CD4-positive, CD25-positive, alpha-beta regulatory T cell (primary cell): ENCODE results near the gene HMCN1. TPM values are rescaled to one million over a fixed set of nuclear protein-coding genes. Genes with fewer than 3 reads are reported as not detected.

ENCODE experiments used
- ATAC-seq, 2 donors: fragments of 150-1000 bp; cut with Tn5 transposase; one replicate each; pipeline ENCODE4 v1.10.0; 2021; ENCODE audit warnings: low read depth in 2 of 2, moderate number of reproducible peaks in 2 of 2, moderate library complexity in 1 of 2
- DNase-seq, 3 donors: peaks; one replicate each; pipeline versions ENCODE4 v3.0.0 to v3.0.0-alpha.2; 2012 to 2022; ENCODE audit warnings: mixed read lengths in 1 of 3
- H3K27ac ChIP-seq: one replicate; pipeline ENCODE4 v1.7.0; 2013; ENCODE audit warnings: mild to moderate bottlenecking, low read length; ENCODE audit not compliant: insufficient read depth, poor library complexity, severe bottlenecking
- H3K27me3 ChIP-seq: one replicate; pipeline ENCODE4 v1.7.0; 2013; ENCODE audit warnings: low read length; ENCODE audit not compliant: control insufficient read depth, insufficient read depth
- H3K36me3 ChIP-seq: one replicate; pipeline ENCODE4 v1.7.0; 2013; ENCODE audit warnings: mild to moderate bottlenecking, low read length, moderate library complexity; ENCODE audit not compliant: control insufficient read depth, insufficient read depth
- H3K4me1 ChIP-seq: 2 replicates; pipeline ENCODE4 v1.7.0; 2013; ENCODE audit warnings: mild to moderate bottlenecking, low read length; ENCODE audit not compliant: insufficient read depth, control insufficient read depth, poor library complexity, severe bottlenecking
- H3K4me3 ChIP-seq: one replicate; pipeline ENCODE4 v1.7.0; 2013; ENCODE audit warnings: low read depth, mild to moderate bottlenecking, low read length, moderate library complexity
- H3K9me3 ChIP-seq, 2 experiments: 1 replicate in 1 of 2; 2 replicates in 1 of 2; pipeline ENCODE4 v1.7.0; 2013; ENCODE audit warnings: low read length in 2 of 2, mild to moderate bottlenecking in 1 of 2, moderate library complexity in 1 of 2; ENCODE audit not compliant: control insufficient read depth in 2 of 2
- H3K27ac Mint-ChIP-seq, 3 donors: one replicate each; pipeline ENCODE4 v1.8.0; 2020 to 2022; ENCODE audit warnings: mild to moderate bottlenecking in 3 of 3, mixed read lengths in 3 of 3, moderate library complexity in 2 of 3
- H3K27me3 Mint-ChIP-seq: one replicate; pipeline ENCODE4 v1.8.0; 2022; ENCODE audit warnings: mild to moderate bottlenecking, mixed read lengths
- H3K36me3 Mint-ChIP-seq: one replicate; pipeline ENCODE4 v1.8.0; 2020; ENCODE audit warnings: mixed read lengths
- H3K4me1 Mint-ChIP-seq, 4 donors: one replicate each; pipeline ENCODE4 v1.8.0; 2020 to 2022; ENCODE audit warnings: mixed read lengths in 4 of 4, mild to moderate bottlenecking in 1 of 4
- H3K4me3 Mint-ChIP-seq, 4 donors: one replicate each; pipeline ENCODE4 v1.8.0; 2020 to 2022; ENCODE audit warnings: mild to moderate bottlenecking in 4 of 4, mixed read lengths in 4 of 4, moderate library complexity in 3 of 4
- H3K9me3 Mint-ChIP-seq, 7 donors: one replicate each; pipeline ENCODE4 v1.8.0; 2020 to 2022; ENCODE audit warnings: mixed read lengths in 7 of 7, mild to moderate bottlenecking in 3 of 7, moderate library complexity in 2 of 7
- polyA plus RNA-seq, 4 donors: library from polyadenylated mRNA; unstranded; fragments of 300-500 nt; fragmentation: Illumina TruSeq; gene quantifications; one replicate each; pipeline ENCODE4 v1.2.3, GENCODE V29; 2021
- total RNA-seq: library from RNA; stranded (reverse); gene quantifications from one replicate; pipeline ENCODE4 v1.2.3, GENCODE V29; 2022

HMCN1 gene
- 0.81 TPM for total RNA-seq
- under 1 TPM in 3 of 4 donors, not detected in 1; 0.07 to 0.61 (median 0.56) TPM for polyA plus RNA-seq

GRCh38 chr1:185733818-185734735 lies at the start of gene HMCN1:
TSS of gene HMCN1 (plus strand) at chr1:185734391. CDS start at chr1:185734780, 389 bp downstream.
- peaks cover 10% of the 10 kb centered on the region for H3K4me1 ChIP-seq
- peak within 1 kb of the TSS in 3 of 4 donors; percentile 51 to 87 (median 76) for H3K4me3 Mint-ChIP-seq
- H3K27me3 Mint-ChIP-seq = peaks cover 65% of the 10 kb centered on the region
- ATAC-seq (peak in 1 of 2 donors; percentile 25), DNase-seq (no peak)
- H3K27me3 ChIP-seq = peaks cover 24% of the 10 kb centered on the region
- peaks cover 22 to 23% of the 10 kb centered on the region in 2 experiments for H3K9me3 ChIP-seq
- H3K27ac ChIP-seq = no peak within 1 kb of the TSS
- H3K36me3 ChIP-seq = no peaks in the 10 kb centered on the region
- peak within 1 kb of the TSS; percentile 47 for H3K4me3 ChIP-seq
- peak within 1 kb of the TSS in 2 of 3 donors; percentile 2 to 24 for H3K27ac Mint-ChIP-seq
- peaks cover 0 to 22% (median 8%) of the 10 kb centered on the region in 7 donors for H3K9me3 Mint-ChIP-seq
- H3K4me1 Mint-ChIP-seq = peaks cover 0 to 18% (median 14%) of the 10 kb centered on the region in 4 donors
- H3K36me3 Mint-ChIP-seq = no peaks in the 10 kb centered on the region

GRCh38 chr1:185686821-185687778 lies 47.1 kb upstream of the HMCN1 start:
- H3K27ac Mint-ChIP-seq = no peak overlapping the region
- no peaks in the 10 kb centered on the region for H3K4me1 ChIP-seq

GRCh38 chr1:185690527-185690926 lies 43.7 kb upstream of the HMCN1 start:
- no peak for ATAC-seq
- Mint-ChIP-seq H3K27ac (no peak overlapping the region), H3K36me3 (no peaks in the 10 kb centered on the region), H3K4me3 (no peak overlapping the region), H3K9me3 (peaks cover 0 to 3% (median 0%) of the 10 kb centered on the region in 7 donors), H3K4me1 (peaks cover 16 to 29% (median 25%) of the 10 kb centered on the region in 4 donors), H3K27me3 (peaks cover 11% of the 10 kb centered on the region)
- Histone ChIP-seq H3K4me1 (peaks cover 17% of the 10 kb centered on the region), H3K9me3 (no peaks in the 10 kb centered on the region), H3K4me3 (no peak overlapping the region), H3K27me3 (no peaks in the 10 kb centered on the region), H3K36me3 (no peaks in the 10 kb centered on the region), H3K27ac (no peak overlapping the region)
- no peak for DNase-seq

More at GRCh38 chr1:185686821-185687778, 47.1 kb upstream of the HMCN1 start:
- H3K9me3 ChIP-seq = no peaks in the 10 kb centered on the region
- no peak overlapping the region for H3K27ac ChIP-seq
- no peaks in the 10 kb centered on the region for H3K36me3 ChIP-seq
- Mint-ChIP-seq H3K27me3 (peaks cover 6% of the 10 kb centered on the region), H3K36me3 (no peaks in the 10 kb centered on the region), H3K4me3 (no peak overlapping the region), H3K4me1 (peaks cover 0 to 3% (median 1%) of the 10 kb centered on the region in 4 donors), H3K9me3 (no peaks in the 10 kb centered on the region)
- ATAC-seq (no peak), DNase-seq (no peak)
- no peaks in the 10 kb centered on the region for H3K27me3 ChIP-seq
- H3K4me3 ChIP-seq = no peak overlapping the region

GRCh38 chr1:185693654-185694053 lies 40.5 kb upstream of the HMCN1 start:
- no peaks in the 10 kb centered on the region for H3K36me3 ChIP-seq
- H3K27me3 Mint-ChIP-seq = peaks cover 7% of the 10 kb centered on the region
- peaks cover 0 to 3% (median 0%) of the 10 kb centered on the region in 7 donors for H3K9me3 Mint-ChIP-seq
- peak overlapping the region; percentile 48 to 92 (median 85) for H3K4me3 Mint-ChIP-seq
- no peaks in the 10 kb centered on the region for H3K36me3 Mint-ChIP-seq
- no peak for ATAC-seq
- H3K27ac ChIP-seq = peak overlapping the region; percentile 81
- no peaks in the 10 kb centered on the region for H3K9me3 ChIP-seq
- peaks cover 16 to 30% (median 26%) of the 10 kb centered on the region in 4 donors for H3K4me1 Mint-ChIP-seq
- H3K27me3 ChIP-seq = no peaks in the 10 kb centered on the region
- H3K4me3 ChIP-seq = peak overlapping the region; percentile 81
- H3K4me1 ChIP-seq = peaks cover 17% of the 10 kb centered on the region
- peak overlapping the region; percentile 95 to 99 (median 97) for H3K27ac Mint-ChIP-seq
- DNase-seq = no peak

- Mint-ChIP-seq H3K9me3 (peaks cover 0 to 3% (median 0%) of the 10 kb centered on the region in 7 donors), H3K4me1 (peaks cover 16 to 30% (median 26%) of the 10 kb centered on the region in 4 donors), H3K27me3 (peaks cover 5% of the 10 kb centered on the region), H3K27ac (peak overlapping the region; percentile 95 to 99 (median 97)), H3K36me3 (no peaks in the 10 kb centered on the region), H3K4me3 (peak overlapping the region; percentile 48 to 92 (median 85))
- H3K27me3 ChIP-seq = no peaks in the 10 kb centered on the region
- DNase-seq (peak; percentile 8 to 86 (median 43)), ATAC-seq (peak; percentile 65 to 66)
- peak overlapping the region; percentile 81 for H3K27ac ChIP-seq
- no peaks in the 10 kb centered on the region for H3K36me3 ChIP-seq
- H3K4me1 ChIP-seq = peaks cover 17% of the 10 kb centered on the region
- no peaks in the 10 kb centered on the region for H3K9me3 ChIP-seq
- H3K4me3 ChIP-seq = peak overlapping the region; percentile 81
These were observed 40.1 kb upstream of the HMCN1 start for GRCh38 chr1:185694081-185694480.

GRCh38 chr1:185695299-185695698 lies 38.9 kb upstream of the HMCN1 start:
- Mint-ChIP-seq H3K4me1 (peaks cover 16 to 30% (median 26%) of the 10 kb centered on the region in 4 donors), H3K9me3 (peaks cover 0 to 3% (median 0%) of the 10 kb centered on the region in 7 donors), H3K4me3 (peak overlapping the region in 2 of 4 donors; percentile 4 to 12), H3K27ac (peak overlapping the region in 1 of 3 donors; percentile 70), H3K36me3 (no peaks in the 10 kb centered on the region), H3K27me3 (peaks cover 5% of the 10 kb centered on the region)
- H3K4me1 ChIP-seq = peaks cover 17% of the 10 kb centered on the region
- ATAC-seq = peak in 1 of 2 donors; percentile 55
- DNase-seq = peak in 2 of 3 donors; percentile 39 to 55
- no peaks in the 10 kb centered on the region for H3K27me3 ChIP-seq
- no peaks in the 10 kb centered on the region for H3K9me3 ChIP-seq
- no peaks in the 10 kb centered on the region for H3K36me3 ChIP-seq
- no peak overlapping the region for H3K27ac ChIP-seq
- no peak overlapping the region for H3K4me3 ChIP-seq
